ENCODE measurements around the gene HEYL. TPM values are rescaled to one million over a fixed set of nuclear protein-coding genes. Genes with fewer than 3 reads are reported as not detected.

HEYL gene
- total RNA-seq, 4 donors from 2014 or later, result 0.42 to 3.0 (median 1.6) TPM

- TF ChIP-seq CTCF (IDR thresholded peaks at IDR 0.05) (no peak), POLR2A (IDR thresholded peaks at IDR 0.05) (no peak)
- no peak for DNase-seq (ENCODE audit: low spot score in 2 of 2)
- WGBS, 2 donors, result 81 to 85% methylated on average over 4 of the region's 4 CpGs
- H3K4me3 ChIP-seq (ENCODE audit: low read depth, poor library complexity, severe bottlenecking), result no peak overlapping the region
- intact Hi-C loops (cut with DNase I; ENCODE audit: low total_unique reads), result no loop called here
These were observed 38.2 kb upstream of the HEYL start for GRCh38 chr1:39677645-39678044.

GRCh38 chr1:39676948-39677548, 37.6 kb upstream of the HEYL start:
- TF ChIP-seq CTCF (IDR thresholded peaks at IDR 0.05), result no peak
- no peak for TF ChIP-seq POLR2A (IDR thresholded peaks at IDR 0.05)
- intact Hi-C loops (cut with DNase I; ENCODE audit: low total_unique reads), result no loop called here
- H3K4me3 ChIP-seq (ENCODE audit: low read depth, poor library complexity, severe bottlenecking), result no peak overlapping the region
- WGBS, 2 donors, result 82 to 83% methylated on average over 6 of the region's 6 CpGs
- DNase-seq (ENCODE audit: low spot score in 2 of 2), result no peak

GRCh38 chr1:39675220-39675619, 35.8 kb upstream of the HEYL start:
- intact Hi-C loops (cut with DNase I; ENCODE audit: low total_unique reads), result no loop called here
- WGBS, 2 donors, result 50 to 61% methylated on average over 1 of the region's 1 CpG
- TF ChIP-seq CTCF (IDR thresholded peaks at IDR 0.05) (no peak), POLR2A (IDR thresholded peaks at IDR 0.05) (no peak)
- DNase-seq (ENCODE audit: low spot score in 2 of 2), result no peak
- no peak overlapping the region for H3K4me3 ChIP-seq (ENCODE audit: low read depth, poor library complexity, severe bottlenecking)

- DNase-seq (ENCODE audit: low spot score in 2 of 2), result no peak
- no peak overlapping the region for H3K4me3 ChIP-seq (ENCODE audit: low read depth, poor library complexity, severe bottlenecking)
- no peak for TF ChIP-seq CTCF (IDR thresholded peaks at IDR 0.05)
- intact Hi-C loops (cut with DNase I; ENCODE audit: low total_unique reads), result no loop called here
- 88 to 95% methylated on average over 3 of the region's 3 CpGs for WGBS, 2 donors
These were observed 33.8 kb upstream of the HEYL start for GRCh38 chr1:39673215-39673614.

GRCh38 chr1:39672551-39672947, 33.1 kb upstream of the HEYL start:
- 44 to 62% methylated on average over 12 of the region's 12 CpGs for WGBS, 2 donors
- intact Hi-C loops (cut with DNase I; ENCODE audit: low total_unique reads), result no loop called here
- H3K4me3 ChIP-seq (ENCODE audit: low read depth, poor library complexity, severe bottlenecking), result no peak overlapping the region
- DNase-seq (ENCODE audit: low spot score in 2 of 2), result no peak
- TF ChIP-seq POLR2A (IDR thresholded peaks at IDR 0.05), result no peak
- no peak for TF ChIP-seq CTCF (IDR thresholded peaks at IDR 0.05)
